Hepatocyte (in vitro differentiated cells): ENCODE results near the gene ADSS2. TPM values are rescaled to one million over a fixed set of nuclear protein-coding genes. Genes with fewer than 3 reads are reported as not detected.

Experiments used
- DNase-seq: peaks from one replicate; pipeline ENCODE4 v3.0.0-alpha.2; 2016; ENCODE audit warnings: low spot score
- H2AFZ ChIP-seq: fragments of 200-600 bp; sonication (generic); 2 replicates; pipeline ENCODE4 v1.6.0; 2016; ENCODE audit warnings: antibody characterized with exemption, mild to moderate bottlenecking
- H3K27ac ChIP-seq: fragments of 200-600 bp; sonication (generic); 2 replicates; pipeline ENCODE4 v1.5.1; 2016; ENCODE audit warnings: mild to moderate bottlenecking
- H3K27me3 ChIP-seq: fragments of 200-600 bp; sonication (generic); 2 replicates; pipeline ENCODE4 v1.6.1; 2016
- H3K36me3 ChIP-seq: fragments of 200-600 bp; sonication (generic); replicated peaks from 2 replicates; pipeline ENCODE4 v1.5.1; 2016; ENCODE audit warnings: low read depth; ENCODE audit not compliant: insufficient read depth
- H3K4me1 ChIP-seq: fragments of 200-600 bp; sonication (generic); 2 replicates; pipeline ENCODE4 v1.5.1; 2016; ENCODE audit warnings: mild to moderate bottlenecking, moderate library complexity; ENCODE audit not compliant: insufficient read depth
- H3K4me2 ChIP-seq: fragments of 200-600 bp; sonication (generic); 2 replicates; pipeline ENCODE4 v1.6.0; 2016
- H3K4me3 ChIP-seq: fragments of 200-600 bp; sonication (generic); 2 replicates; pipeline ENCODE4 v1.5.1; 2016; ENCODE audit warnings: mild to moderate bottlenecking
- H3K79me2 ChIP-seq: fragments of 200-600 bp; sonication (generic); 2 replicates; pipeline ENCODE4 v1.6.0; 2017; ENCODE audit warnings: mild to moderate bottlenecking
- H3K9me2 ChIP-seq: fragments of 200-600 bp; sonication (generic); replicated peaks from 2 replicates; pipeline ENCODE4 v1.6.0; 2017; ENCODE audit warnings: mild to moderate bottlenecking; ENCODE audit not compliant: insufficient read depth
- H3K9me3 ChIP-seq: fragments of 200-600 bp; sonication (generic); 2 replicates; pipeline ENCODE4 v1.5.1; 2016; ENCODE audit warnings: low read depth, mild to moderate bottlenecking
- H4K20me1 ChIP-seq: fragments of 200-600 bp; sonication (generic); 2 replicates; pipeline ENCODE4 v1.6.0; 2016; ENCODE audit warnings: mild to moderate bottlenecking; ENCODE audit not compliant: insufficient read depth, poor library complexity, severe bottlenecking
- EZH2 ChIP-seq: fragments of 200-600 bp; sonication (generic); IDR thresholded peaks from 2 replicates; pipeline ENCODE4 v1.6.1; 2016; ENCODE audit warnings: antibody characterized with exemption, mild to moderate bottlenecking, borderline replicate concordance
- EZH2phosphoT487 ChIP-seq: fragments of 200-600 bp; sonication (generic); IDR thresholded peaks from one replicate; pipeline ENCODE4 v1.6.1; 2018; ENCODE audit warnings: antibody characterized with exemption, mild to moderate bottlenecking, low read depth, moderate library complexity; ENCODE audit not compliant: unreplicated experiment, severe bottlenecking
- WGBS: methylation state at CpG from one replicate; pipeline ENCODE4 v1.1.6; 2016; ENCODE audit warnings: low lambda C conversion rate; ENCODE audit errors: missing lambda C conversion rate; 5-methylcytosine and 5-hydroxymethylcytosine counted together
- polyA plus RNA-seq: library from polyadenylated mRNA; unstranded; fragments of >200 nt; fragmentation: Nextera tagmentation; extraction: Ambion mirVana; gene quantifications from 2 replicates; pipeline ENCODE4 v1.2.1, GENCODE V29; 2016
- total RNA-seq: library from RNA; depleted of rRNA; stranded (reverse); fragments of >200 nt; gene quantifications from 2 replicates; pipeline ENCODE4 v1.2.3, GENCODE V29; 2014
- TF ChIP-seq, protein P1 (sequence below): fragments of 200-600 bp; sonication (generic); IDR thresholded peaks from 2 replicates; pipeline ENCODE4 v1.5.1; 2016; ENCODE audit warnings: antibody characterized with exemption, mild to moderate bottlenecking; ENCODE audit not compliant: poor library complexity

Gene ADSS2
- total and polyA plus RNA-seq, 2 experiments from 2014 or later = 24.2 to 42.3 TPM

GRCh38 chr1:244370060-244370637 is 81.6 kb downstream of the ADSS2 start:
- Histone ChIP-seq H2AFZ (no peak overlapping the region), H3K79me2 (no peaks in the 10 kb centered on the region), H4K20me1 (no peaks in the 10 kb centered on the region), H3K4me3 (no peak overlapping the region), H3K9me3 (no peaks in the 10 kb centered on the region), H3K4me1 (no peaks in the 10 kb centered on the region), H3K4me2 (no peak overlapping the region), H3K27me3 (no peaks in the 10 kb centered on the region), H3K9me2 (no peaks in the 10 kb centered on the region), H3K36me3 (no peaks in the 10 kb centered on the region), H3K27ac (no peak overlapping the region)
- TF ChIP-seq EZH2phosphoT487 (no peak), EZH2 (no peak)
- TF ChIP-seq, protein P1, sequence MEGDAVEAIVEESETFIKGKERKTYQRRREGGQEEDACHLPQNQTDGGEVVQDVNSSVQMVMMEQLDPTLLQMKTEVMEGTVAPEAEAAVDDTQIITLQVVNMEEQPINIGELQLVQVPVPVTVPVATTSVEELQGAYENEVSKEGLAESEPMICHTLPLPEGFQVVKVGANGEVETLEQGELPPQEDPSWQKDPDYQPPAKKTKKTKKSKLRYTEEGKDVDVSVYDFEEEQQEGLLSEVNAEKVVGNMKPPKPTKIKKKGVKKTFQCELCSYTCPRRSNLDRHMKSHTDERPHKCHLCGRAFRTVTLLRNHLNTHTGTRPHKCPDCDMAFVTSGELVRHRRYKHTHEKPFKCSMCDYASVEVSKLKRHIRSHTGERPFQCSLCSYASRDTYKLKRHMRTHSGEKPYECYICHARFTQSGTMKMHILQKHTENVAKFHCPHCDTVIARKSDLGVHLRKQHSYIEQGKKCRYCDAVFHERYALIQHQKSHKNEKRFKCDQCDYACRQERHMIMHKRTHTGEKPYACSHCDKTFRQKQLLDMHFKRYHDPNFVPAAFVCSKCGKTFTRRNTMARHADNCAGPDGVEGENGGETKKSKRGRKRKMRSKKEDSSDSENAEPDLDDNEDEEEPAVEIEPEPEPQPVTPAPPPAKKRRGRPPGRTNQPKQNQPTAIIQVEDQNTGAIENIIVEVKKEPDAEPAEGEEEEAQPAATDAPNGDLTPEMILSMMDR = no peak
- DNase-seq = no peak
- WGBS = 60% methylated on average over 8 of the region's 8 CpGs

GRCh38 chr1:244369256-244370057 is 82.3 kb downstream of the ADSS2 start:
- Histone ChIP-seq H3K4me1 (no peaks in the 10 kb centered on the region), H3K4me3 (no peak overlapping the region), H3K79me2 (no peaks in the 10 kb centered on the region), H3K36me3 (no peaks in the 10 kb centered on the region), H3K9me2 (no peaks in the 10 kb centered on the region), H3K27me3 (no peaks in the 10 kb centered on the region), H3K4me2 (no peak overlapping the region), H2AFZ (no peak overlapping the region), H4K20me1 (no peaks in the 10 kb centered on the region), H3K9me3 (no peaks in the 10 kb centered on the region), H3K27ac (no peak overlapping the region)
- DNase-seq = peak; percentile 35
- TF ChIP-seq EZH2phosphoT487 = no peak
- TF ChIP-seq, protein P1 = no peak
- TF ChIP-seq EZH2 = no peak
- 77% methylated on average over 18 of the region's 18 CpGs for WGBS

- H3K27me3 ChIP-seq = no peaks in the 10 kb centered on the region
- TF ChIP-seq EZH2phosphoT487 (no peak), EZH2 (no peak)
- TF ChIP-seq, protein P1 = no peak
- no peaks in the 10 kb centered on the region for H3K4me1 ChIP-seq
- no peak overlapping the region for H3K27ac ChIP-seq
- 91% methylated on average over 5 of the region's 5 CpGs for WGBS
- no peak overlapping the region for H3K4me3 ChIP-seq
- DNase-seq = no peak
- H2AFZ ChIP-seq = no peak overlapping the region
- no peak overlapping the region for H3K4me2 ChIP-seq
- no peaks in the 10 kb centered on the region for H4K20me1 ChIP-seq
- no peaks in the 10 kb centered on the region for H3K9me2 ChIP-seq
- no peaks in the 10 kb centered on the region for H3K9me3 ChIP-seq
- no peaks in the 10 kb centered on the region for H3K36me3 ChIP-seq
- no peaks in the 10 kb centered on the region for H3K79me2 ChIP-seq
Observed at GRCh38 chr1:244368279-244368678, 83.4 kb downstream of the ADSS2 start.
